Measurements from ENCODE around the gene KIAA0232. TPM values are rescaled to one million over a fixed set of nuclear protein-coding genes. Genes with fewer than 3 reads are reported as not detected.

Gene KIAA0232
- total and polyA plus RNA-seq, 10 donors: 3.2 to 50.6 (median 34.5) TPM

DNA sequence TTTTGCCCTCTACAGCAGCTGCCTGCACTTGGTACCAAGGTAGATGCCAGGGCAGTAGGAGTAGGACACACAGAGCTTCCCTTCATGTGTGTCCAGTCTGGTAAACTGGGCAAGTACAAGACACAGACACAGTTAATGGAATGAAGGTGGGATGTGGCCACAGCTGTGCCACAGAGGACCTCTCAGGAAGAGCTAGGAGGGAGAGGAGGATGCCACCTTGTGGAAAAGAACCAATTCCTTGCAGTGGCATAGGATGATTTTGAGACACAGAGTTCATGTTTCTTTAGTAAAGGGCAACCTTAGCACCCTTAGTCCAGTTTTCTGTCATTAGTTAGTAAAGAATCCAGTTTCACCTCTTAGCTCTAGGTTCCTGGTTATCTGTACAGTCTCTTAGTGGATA lies 90.8 kb downstream of the KIAA0232 start:
- Histone ChIP-seq H3K4me1 (peaks cover 13 to 64% (median 34%) of the 10 kb centered on the region in 6 donors), H3K9me3 (no peaks in the 10 kb centered on the region), H3K4me3 (no peak overlapping the region), H3K27me3 (replicated peaks in 1 of 7) (no peaks in the 10 kb centered on the region), H3K27ac (peak overlapping the region in 1 of 8 donors; percentile 0), H3K36me3 (peaks cover 0 to 92% (median 40%) of the 10 kb centered on the region in 6 donors)
- DNase-seq: no peak
- TF ChIP-seq, protein P1, sequence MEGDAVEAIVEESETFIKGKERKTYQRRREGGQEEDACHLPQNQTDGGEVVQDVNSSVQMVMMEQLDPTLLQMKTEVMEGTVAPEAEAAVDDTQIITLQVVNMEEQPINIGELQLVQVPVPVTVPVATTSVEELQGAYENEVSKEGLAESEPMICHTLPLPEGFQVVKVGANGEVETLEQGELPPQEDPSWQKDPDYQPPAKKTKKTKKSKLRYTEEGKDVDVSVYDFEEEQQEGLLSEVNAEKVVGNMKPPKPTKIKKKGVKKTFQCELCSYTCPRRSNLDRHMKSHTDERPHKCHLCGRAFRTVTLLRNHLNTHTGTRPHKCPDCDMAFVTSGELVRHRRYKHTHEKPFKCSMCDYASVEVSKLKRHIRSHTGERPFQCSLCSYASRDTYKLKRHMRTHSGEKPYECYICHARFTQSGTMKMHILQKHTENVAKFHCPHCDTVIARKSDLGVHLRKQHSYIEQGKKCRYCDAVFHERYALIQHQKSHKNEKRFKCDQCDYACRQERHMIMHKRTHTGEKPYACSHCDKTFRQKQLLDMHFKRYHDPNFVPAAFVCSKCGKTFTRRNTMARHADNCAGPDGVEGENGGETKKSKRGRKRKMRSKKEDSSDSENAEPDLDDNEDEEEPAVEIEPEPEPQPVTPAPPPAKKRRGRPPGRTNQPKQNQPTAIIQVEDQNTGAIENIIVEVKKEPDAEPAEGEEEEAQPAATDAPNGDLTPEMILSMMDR (IDR thresholded peaks at IDR 0.05 in 8 of 11, conservative IDR thresholded peaks at IDR 0.05 in 3 of 11): no peak
- TF ChIP-seq POLR2A (IDR thresholded peaks at IDR 0.05) (no peak), POLR2AphosphoS5 (IDR thresholded peaks at IDR 0.05) (no peak)
- intact Hi-C loops (cut with DNase I; ENCODE audit: low total_unique reads): loop anchor here (5.0 to 10.0 kb wide), 3 partner anchors 88 to 202 kb away; partner anchors contain the start of gene KIAA0232

DNA sequence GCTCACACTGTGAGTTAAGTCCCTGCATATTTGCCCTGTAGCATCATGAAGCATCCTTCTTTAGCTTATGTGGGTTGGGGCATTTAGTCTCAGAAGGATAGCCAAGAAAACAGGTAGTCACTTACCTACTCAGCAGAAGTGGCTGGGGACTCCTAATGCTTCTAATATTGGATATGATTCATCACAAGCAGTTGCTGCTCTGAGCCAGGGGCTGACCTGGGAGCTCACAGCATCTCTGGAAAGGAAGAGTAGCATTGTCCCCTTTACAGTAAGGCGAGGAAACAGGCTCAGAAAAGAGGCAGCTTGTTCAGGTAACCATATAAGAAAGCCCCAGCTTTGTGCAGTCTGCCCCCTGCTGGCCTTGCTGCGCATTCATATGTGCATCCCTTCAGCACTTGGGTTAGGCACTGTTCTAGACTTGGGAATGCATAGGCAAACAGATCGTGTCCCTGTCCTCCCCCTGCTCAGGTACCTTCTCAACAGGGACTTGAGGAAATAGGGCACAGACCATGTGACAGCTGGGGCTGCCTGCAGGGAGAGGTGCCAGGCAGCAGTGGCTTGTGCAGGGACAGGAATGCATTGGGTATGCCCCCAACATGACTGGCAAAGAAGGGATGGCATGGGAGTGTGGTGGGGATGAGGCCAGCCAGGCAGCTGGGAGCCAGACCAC lies 91.4 kb downstream of the KIAA0232 start:
- 29 to 73% (median 61%) methylated on average over 3 of the region's 3 CpGs for WGBS, 5 donors
- intact Hi-C loops (cut with DNase I; ENCODE audit: low total_unique reads): loop anchor here (5.0 to 10.0 kb wide), 3 partner anchors 89 to 201 kb away; partner anchors contain the start of gene KIAA0232

DNA sequence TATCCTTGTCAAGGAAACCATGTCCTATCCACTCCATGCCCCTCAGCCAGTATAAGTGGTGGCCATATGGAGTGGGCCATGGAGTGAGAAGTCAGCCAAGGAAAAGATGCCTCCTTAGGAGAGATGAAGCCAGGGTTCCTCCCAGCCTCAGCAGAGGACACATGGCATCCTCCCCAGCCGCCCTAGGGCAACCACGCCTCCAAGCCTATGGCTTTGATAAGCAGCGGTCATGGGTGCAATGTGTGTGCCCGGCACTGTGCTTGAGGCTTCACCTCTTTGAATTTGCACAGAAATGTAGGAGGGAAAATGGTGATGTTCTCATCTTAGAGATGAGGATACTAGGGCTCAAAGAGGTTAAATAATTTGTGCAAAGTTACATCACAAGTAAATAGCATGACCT lies 92.5 kb downstream of the KIAA0232 start:
- no peaks in the 10 kb centered on the region for H3K9me3 ChIP-seq
- peaks cover 13 to 63% (median 31%) of the 10 kb centered on the region in 6 donors for H3K4me1 ChIP-seq
- DNase-seq: no peak
- H3K4me3 ChIP-seq: peak overlapping the region in 1 of 8 donors; percentile 11
- 87 to 96% (median 93%) methylated on average over 4 of the region's 4 CpGs for WGBS, 5 donors
- TF ChIP-seq, protein P1 (IDR thresholded peaks at IDR 0.05 in 8 of 11, conservative IDR thresholded peaks at IDR 0.05 in 3 of 11): no peak
- no peak for TF ChIP-seq POLR2AphosphoS5 (IDR thresholded peaks at IDR 0.05)
- TF ChIP-seq POLR2A (IDR thresholded peaks at IDR 0.05): no peak
- H3K27me3 ChIP-seq (replicated peaks in 1 of 7): no peaks in the 10 kb centered on the region
- H3K36me3 ChIP-seq: peaks cover 0 to 95% (median 53%) of the 10 kb centered on the region in 6 donors
- intact Hi-C loops (cut with DNase I; ENCODE audit: low total_unique reads): loop anchor here (5.0 to 10.0 kb wide), 3 partner anchors 90 to 200 kb away; partner anchors contain the start of gene KIAA0232
- peak overlapping the region in 7 of 8 donors; percentile 32 to 76 (median 69) for H3K27ac ChIP-seq

More for the DNA sequence above, 91.4 kb downstream of the KIAA0232 start:
- H3K9me3 ChIP-seq: no peaks in the 10 kb centered on the region
- H3K4me1 ChIP-seq: peaks cover 13 to 64% (median 31%) of the 10 kb centered on the region in 6 donors
- no peaks in the 10 kb centered on the region for H3K27me3 ChIP-seq (replicated peaks in 1 of 7)
- no peak overlapping the region for H3K4me3 ChIP-seq
- peaks cover 0 to 92% (median 46%) of the 10 kb centered on the region in 6 donors for H3K36me3 ChIP-seq
- TF ChIP-seq POLR2A (IDR thresholded peaks at IDR 0.05): no peak
- TF ChIP-seq, protein P1 (IDR thresholded peaks at IDR 0.05 in 8 of 11, conservative IDR thresholded peaks at IDR 0.05 in 3 of 11): peak; percentile 60 to 93 (median 86)
- peak in 2 of 3 donors; percentile 20 to 45 for TF ChIP-seq POLR2AphosphoS5 (IDR thresholded peaks at IDR 0.05)
- H3K27ac ChIP-seq: peak overlapping the region in 2 of 8 donors; percentile 74 to 76
- peak; percentile 93 for DNase-seq

- Histone ChIP-seq H3K36me3 (peaks cover 0 to 94% (median 54%) of the 10 kb centered on the region in 6 donors), H3K4me1 (peaks cover 13 to 58% (median 31%) of the 10 kb centered on the region in 6 donors), H3K4me3 (peak overlapping the region in 1 of 8 donors; percentile 11), H3K9me3 (no peaks in the 10 kb centered on the region), H3K27ac (peak overlapping the region in 7 of 8 donors; percentile 32 to 76 (median 69)), H3K27me3 (replicated peaks in 1 of 7) (no peaks in the 10 kb centered on the region)
- 17 to 31% (median 19%) methylated on average over 2 to 4 of the region's 4 CpGs for WGBS, 5 donors
- intact Hi-C loops (cut with DNase I; ENCODE audit: low total_unique reads): loop anchor here (10.0 kb wide), 2 partner anchors 91 to 199 kb away; partner anchors contain the start of gene KIAA0232
- peak; percentile 88 for DNase-seq
- TF ChIP-seq POLR2A (IDR thresholded peaks at IDR 0.05) (no peak), POLR2AphosphoS5 (IDR thresholded peaks at IDR 0.05) (peak; percentile 49 to 69 (median 67))
- TF ChIP-seq, protein P1 (IDR thresholded peaks at IDR 0.05 in 8 of 11, conservative IDR thresholded peaks at IDR 0.05 in 3 of 11): peak in 1 of 11 experiments; percentile 11
Observed at GRCh38 chr4:6875431-6875831, 92.9 kb downstream of the KIAA0232 start.
